T-cell (primary cell): ENCODE measurements around the gene ZNF398. TPM values are rescaled to one million over a fixed set of nuclear protein-coding genes. Genes with fewer than 3 reads are reported as not detected.
"Not testable (repeated sequence)": the region's sequence is repeated elsewhere in the genome, so short reads cannot be mapped to it uniquely, and the experiment has no call there.

Source experiments
- ATAC-seq, 4 experiments: fragments of 200-7000 bp in 3 of 4; fragments of 150-1000 bp in 1 of 4; cut with Tn5 transposase; replicated peaks in 1 of 4; 1 replicate in 3 of 4; 2 replicates in 1 of 4; pipeline ENCODE4 v1.10.0; 2021; ENCODE audit warnings: moderate library complexity in 3 of 4, mild to moderate bottlenecking in 2 of 4, moderate number of reproducible peaks in 1 of 4
- CTCF ChIA-PET, 2 donors: fragments of 300-600 bp; sonication (Branson Sonifier 250); formaldehyde crosslinking; loops; one replicate each; lab custom pipeline; 2022; ENCODE audit warnings: antibody characterized with exemption in 2 of 2; lab: Charles Lee
- POLR2A ChIA-PET, 2 donors: fragments of 300-600 bp; sonication (Branson Sonifier 250); formaldehyde crosslinking; loops; one replicate each; lab custom pipeline; 2022; ENCODE audit warnings: antibody characterized with exemption in 2 of 2; lab: Charles Lee
- DNase-seq, 35 experiments: peaks; one replicate each; pipeline versions ENCODE4 v3.0.0 to v3.0.0-alpha.2; 2013 to 2023
- H3K27ac ChIP-seq: one replicate; pipeline ENCODE4 v1.5.1; 2013; ENCODE audit warnings: low read length
- H3K27me3 ChIP-seq, 2 experiments: replicated peaks in 1 of 2; 1 replicate in 1 of 2; 2 replicates in 1 of 2; pipeline versions ENCODE4 v1.6.1 to v1.7.0; 2013; ENCODE audit warnings: low read length in 1 of 2, mixed read lengths in 1 of 2; ENCODE audit not compliant: control insufficient read depth in 2 of 2, insufficient read depth in 2 of 2; ENCODE audit errors: extremely low read depth in 1 of 2
- H3K36me3 ChIP-seq, 2 donors: 1 replicate in 1 of 2; 2 replicates in 1 of 2; pipeline versions ENCODE4 v1.6.1 to v1.7.0; 2013; ENCODE audit warnings: low read length in 1 of 2; ENCODE audit not compliant: control insufficient read depth in 2 of 2, insufficient read depth in 1 of 2; ENCODE audit errors: extremely low read depth in 1 of 2
- H3K4me1 ChIP-seq, 2 experiments: 1 replicate in 1 of 2; 2 replicates in 1 of 2; pipeline versions ENCODE4 v1.6.1 to v1.7.0; 2013; ENCODE audit warnings: low read length in 2 of 2, mixed read lengths in 1 of 2; ENCODE audit not compliant: insufficient read depth in 2 of 2, control insufficient read depth in 1 of 2; ENCODE audit errors: extremely low read depth in 1 of 2
- H3K4me3 ChIP-seq, 2 donors: 1 replicate in 1 of 2; 2 replicates in 1 of 2; pipeline versions ENCODE4 v1.5.1 to v1.7.0; 2013; ENCODE audit warnings: mild to moderate bottlenecking in 2 of 2, low read length in 1 of 2, moderate library complexity in 1 of 2; ENCODE audit not compliant: control insufficient read depth in 1 of 2; ENCODE audit errors: extremely low read depth in 1 of 2
- H3K9me3 ChIP-seq: 2 replicates; pipeline ENCODE4 v1.7.0; 2013
- H3K27ac Mint-ChIP-seq, 2 donors: one replicate each; pipeline ENCODE4 v1.8.0; 2020 to 2021; ENCODE audit warnings: mild to moderate bottlenecking in 2 of 2, mixed read lengths in 2 of 2
- H3K27me3 Mint-ChIP-seq, 2 donors: one replicate each; pipeline ENCODE4 v1.8.0; 2021 to 2022; ENCODE audit warnings: mixed read lengths in 2 of 2
- H3K36me3 Mint-ChIP-seq: one replicate; pipeline ENCODE4 v1.8.0; 2021; ENCODE audit warnings: mixed read lengths
- H3K4me1 Mint-ChIP-seq, 3 donors: one replicate each; pipeline ENCODE4 v1.8.0; 2020 to 2022; ENCODE audit warnings: mixed read lengths in 3 of 3, mild to moderate bottlenecking in 1 of 3
- H3K4me3 Mint-ChIP-seq, 3 donors: one replicate each; pipeline ENCODE4 v1.8.0; 2020 to 2022; ENCODE audit warnings: mild to moderate bottlenecking in 3 of 3, mixed read lengths in 3 of 3, moderate library complexity in 3 of 3
- H3K9me3 Mint-ChIP-seq, 3 donors: one replicate each; pipeline ENCODE4 v1.8.0; 2020 to 2022; ENCODE audit warnings: mixed read lengths in 3 of 3
- WGBS: methylation state at CpG from one replicate; pipeline ENCODE4 v1.1.5; 2013; ENCODE audit warnings: missing lambda C conversion rate; ENCODE audit not compliant: insufficient coverage; 5-methylcytosine and 5-hydroxymethylcytosine counted together
- total RNA-seq, 35 experiments: library from RNA in 6 of 35; stranded (reverse) in 6 of 35; fragments of 120-200 nt in 1 of 35; gene quantifications; one replicate each; pipeline versions ENCODE4 v1.2.1 to v1.2.4 and lab custom pipeline; 2013 to 2026

ZNF398 gene
- total RNA-seq, 5 donors from 2014 or later (not counting 1 experiment from before 2014, with no cell fraction given), result 15.1 to 31.0 (median 28.4) TPM

DNA sequence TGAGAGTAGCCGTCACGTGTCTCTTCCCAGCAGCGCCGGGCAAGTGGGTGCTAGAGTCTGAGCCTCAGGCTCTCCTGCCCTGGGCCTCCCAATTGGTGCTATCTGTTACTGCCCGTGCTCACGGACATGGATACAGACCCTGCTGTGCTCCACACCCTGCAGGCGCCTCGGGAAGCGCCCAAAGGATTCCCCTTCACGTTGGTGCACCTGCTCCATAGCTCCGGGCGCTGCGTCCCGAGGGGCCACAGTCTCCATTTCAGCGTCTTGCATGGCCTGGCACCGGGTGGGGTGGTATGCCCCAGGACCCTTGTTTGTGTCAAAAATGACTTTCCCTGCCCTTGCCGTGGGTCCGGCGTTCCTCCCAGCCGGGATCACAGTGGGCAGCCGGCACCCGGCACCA lies 78.4 kb downstream of the ZNF398 start:
- H3K27ac ChIP-seq, result no peak overlapping the region
- H3K4me1 ChIP-seq, result no peaks in the 10 kb centered on the region
- peaks cover 9 to 14% of the 10 kb centered on the region in 2 donors for H3K36me3 ChIP-seq
- H3K9me3 Mint-ChIP-seq, result no peaks in the 10 kb centered on the region
- H3K27me3 Mint-ChIP-seq, result no peaks in the 10 kb centered on the region
- DNase-seq (no peak), ATAC-seq (no peak)
- ChIA-PET POLR2A (no interaction called here), CTCF (no interaction called here)
- H3K9me3 ChIP-seq, result no peaks in the 10 kb centered on the region
- 97% methylated on average over 22 of the region's 22 CpGs for WGBS
- H3K4me1 Mint-ChIP-seq, result peaks cover 0 to 6% (median 0%) of the 10 kb centered on the region in 3 donors
- H3K27me3 ChIP-seq, result no peaks in the 10 kb centered on the region
- H3K4me3 Mint-ChIP-seq, result no peak overlapping the region
- peaks cover 24% of the 10 kb centered on the region for H3K36me3 Mint-ChIP-seq
- H3K27ac Mint-ChIP-seq, result no peak overlapping the region
- no peak overlapping the region for H3K4me3 ChIP-seq

DNA sequence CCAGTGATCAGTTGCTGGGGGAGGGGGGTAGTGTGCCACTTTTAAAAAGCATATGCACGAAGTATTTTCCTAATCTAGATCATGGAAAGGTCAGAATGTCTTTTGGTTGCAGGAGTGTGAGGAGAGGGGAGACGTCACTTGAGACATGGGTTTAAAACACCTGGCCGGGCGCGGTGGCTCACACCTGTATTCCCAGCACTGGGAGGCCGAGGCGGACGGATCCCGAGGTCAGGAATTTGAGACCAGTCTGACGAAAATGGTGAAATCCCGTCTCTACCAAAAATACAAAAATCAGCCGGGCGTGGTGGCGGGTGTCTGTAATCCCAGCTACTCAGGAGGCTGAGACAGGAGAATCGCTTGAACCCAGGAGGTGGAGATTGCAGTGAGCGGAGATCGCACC lies 79.1 kb downstream of the ZNF398 start:
- CTCF ChIA-PET, result not testable (repeated sequence)
- WGBS, result 93% methylated on average over 10 of the region's 17 CpGs

DNA sequence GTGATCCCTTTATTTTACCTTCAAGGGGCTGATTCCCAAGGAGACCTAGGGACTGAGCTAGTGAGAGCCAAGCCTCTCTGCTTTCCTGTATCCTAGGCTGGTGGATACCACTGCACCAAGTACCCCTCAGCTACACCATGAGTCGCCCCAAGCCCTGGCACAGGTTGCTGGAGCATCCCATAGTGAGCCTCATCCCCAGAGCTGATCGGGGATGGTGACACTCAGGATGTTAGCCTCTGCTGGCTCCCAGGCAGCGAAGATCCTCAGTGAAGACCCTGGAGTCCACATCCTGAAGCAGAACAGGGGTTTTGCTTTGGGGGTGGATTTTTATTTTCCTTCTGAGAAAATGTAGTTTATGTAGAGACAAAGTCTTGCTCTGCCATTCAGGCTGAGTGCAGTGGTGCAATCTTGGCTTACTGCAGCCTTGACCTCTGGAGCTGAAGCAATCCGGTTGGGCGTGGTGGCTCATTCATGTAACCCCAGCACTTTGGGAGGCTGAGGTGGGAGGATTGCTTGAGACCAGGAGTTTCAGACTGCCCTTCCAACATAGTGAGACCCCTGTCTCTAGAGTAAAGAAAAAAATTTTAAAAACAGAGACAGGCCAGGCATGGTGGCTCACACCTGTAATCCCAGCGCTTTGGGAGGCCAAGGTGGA lies 79.7 kb downstream of the ZNF398 start:
- ChIA-PET CTCF (no interaction called here), POLR2A (no interaction called here)
- ATAC-seq (no peak), DNase-seq (no peak)
- no peaks in the 10 kb centered on the region for H3K27me3 Mint-ChIP-seq
- peaks cover 0 to 6% (median 0%) of the 10 kb centered on the region in 3 donors for H3K4me1 Mint-ChIP-seq
- H3K27me3 ChIP-seq, result no peaks in the 10 kb centered on the region
- 100% methylated on average over 1 of the region's 6 CpGs for WGBS
- no peak overlapping the region for H3K4me3 Mint-ChIP-seq
- H3K36me3 ChIP-seq, result peaks cover 7 to 9% of the 10 kb centered on the region in 2 donors
- no peak overlapping the region for H3K4me3 ChIP-seq
- H3K27ac ChIP-seq, result no peak overlapping the region
- no peak overlapping the region for H3K27ac Mint-ChIP-seq
- no peaks in the 10 kb centered on the region for H3K9me3 Mint-ChIP-seq
- H3K4me1 ChIP-seq, result no peaks in the 10 kb centered on the region
- no peaks in the 10 kb centered on the region for H3K9me3 ChIP-seq
- H3K36me3 Mint-ChIP-seq, result peaks cover 15% of the 10 kb centered on the region

More for the DNA sequence above, 79.1 kb downstream of the ZNF398 start:
- H3K4me3 ChIP-seq, H3K9me3 ChIP-seq, H3K4me1 Mint-ChIP-seq, H3K9me3 Mint-ChIP-seq, DNase-seq, H3K27ac Mint-ChIP-seq, ATAC-seq, POLR2A ChIA-PET, H3K27me3 ChIP-seq, H3K4me1 ChIP-seq, H3K4me3 Mint-ChIP-seq, H3K27me3 Mint-ChIP-seq, H3K27ac ChIP-seq, H3K36me3 ChIP-seq: not testable (repeated sequence)
- H3K36me3 Mint-ChIP-seq, result peaks cover 20% of the 10 kb centered on the region

DNA sequence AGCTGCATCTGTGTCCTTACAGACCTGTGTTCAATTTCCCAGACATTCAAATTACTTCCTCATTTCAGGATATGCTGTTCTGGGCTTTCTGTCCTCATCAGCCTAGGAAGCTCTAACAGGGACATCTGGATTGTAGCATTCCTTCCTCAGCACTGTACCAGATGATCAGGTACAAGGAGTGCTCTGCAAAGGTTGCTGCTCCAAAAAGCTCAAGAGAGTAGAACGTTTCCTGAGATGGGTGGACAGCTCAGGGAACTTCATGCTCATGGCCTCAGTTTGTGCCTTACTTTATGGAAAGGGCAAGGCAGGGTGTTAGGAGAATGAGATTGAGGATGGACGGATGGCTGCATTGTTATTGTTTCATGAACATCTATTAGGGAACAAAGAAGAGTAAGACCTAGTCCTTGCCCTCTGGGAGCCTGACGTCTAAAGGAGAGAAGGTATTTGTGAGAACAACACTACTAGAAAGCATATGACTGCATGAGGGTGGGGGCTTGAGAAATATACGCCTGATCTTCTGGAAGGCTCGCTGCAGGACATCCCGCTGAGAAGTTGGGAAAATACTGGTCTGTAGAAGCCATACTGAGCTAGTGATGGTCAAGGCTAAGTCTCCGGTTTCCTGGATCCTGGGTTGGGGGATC lies 81.7 kb downstream of the ZNF398 start:
- Histone ChIP-seq H3K4me3 (no peak overlapping the region), H3K4me1 (no peaks in the 10 kb centered on the region), H3K27ac (no peak overlapping the region), H3K36me3 (peaks cover 5 to 9% of the 10 kb centered on the region in 2 donors), H3K27me3 (peaks cover 0 to 17% of the 10 kb centered on the region in 2 experiments), H3K9me3 (no peaks in the 10 kb centered on the region)
- Mint-ChIP-seq H3K27ac (no peak overlapping the region), H3K4me3 (no peak overlapping the region), H3K9me3 (no peaks in the 10 kb centered on the region), H3K27me3 (peaks cover 0 to 12% of the 10 kb centered on the region in 2 donors), H3K36me3 (peaks cover 12% of the 10 kb centered on the region), H3K4me1 (peaks cover 0 to 6% (median 0%) of the 10 kb centered on the region in 3 donors)
- 69% methylated on average over 6 of the region's 7 CpGs for WGBS
- POLR2A ChIA-PET, result no interaction called here
- ATAC-seq, result no peak
- DNase-seq, result no peak
- CTCF ChIA-PET, result interaction anchor here in 1 of 2 donors (0.6 kb wide), 1 partner anchor 660 kb away, joined by 3 read pairs; no protein-coding TSS in a partner anchor

DNA sequence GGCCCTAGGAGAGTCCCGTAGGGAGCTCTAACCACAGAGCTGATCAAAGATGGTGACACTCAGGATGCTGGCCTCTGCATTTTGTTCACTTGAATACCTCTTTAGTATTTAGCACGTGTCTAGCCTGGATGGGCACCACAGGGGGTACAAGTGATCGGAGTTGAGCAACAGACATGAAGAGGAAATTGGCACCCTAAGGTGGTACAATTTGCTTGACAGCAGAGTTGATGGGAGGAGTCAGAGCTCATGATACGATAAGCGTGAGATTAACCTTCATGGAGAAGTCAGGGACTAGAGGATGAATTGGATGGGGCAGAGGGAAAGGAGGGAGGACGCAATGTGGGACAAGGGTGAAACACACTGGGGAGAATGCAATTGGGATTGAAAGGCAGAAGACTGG lies 82.3 kb downstream of the ZNF398 start:
- H3K36me3 ChIP-seq, result peaks cover 5 to 9% of the 10 kb centered on the region in 2 donors
- H3K9me3 Mint-ChIP-seq, result no peaks in the 10 kb centered on the region
- H3K9me3 ChIP-seq, result no peaks in the 10 kb centered on the region
- DNase-seq (no peak), ATAC-seq (no peak)
- H3K4me1 Mint-ChIP-seq, result peaks cover 0 to 6% (median 0%) of the 10 kb centered on the region in 3 donors
- no peak overlapping the region for H3K27ac Mint-ChIP-seq
- POLR2A ChIA-PET, result no interaction called here
- H3K27me3 ChIP-seq, result peaks cover 0 to 19% of the 10 kb centered on the region in 2 experiments
- H3K4me3 Mint-ChIP-seq, result no peak overlapping the region
- no peak overlapping the region for H3K4me3 ChIP-seq
- no peaks in the 10 kb centered on the region for H3K4me1 ChIP-seq
- peaks cover 12% of the 10 kb centered on the region for H3K36me3 Mint-ChIP-seq
- CTCF ChIA-PET, result interaction anchor here in 1 of 2 donors (0.6 kb wide), 1 partner anchor 660 kb away, joined by 3 read pairs; no protein-coding TSS in a partner anchor
- no peak overlapping the region for H3K27ac ChIP-seq
- H3K27me3 Mint-ChIP-seq, result peaks cover 0 to 15% of the 10 kb centered on the region in 2 donors
- WGBS, result 87% methylated on average over 4 of the region's 6 CpGs

DNA sequence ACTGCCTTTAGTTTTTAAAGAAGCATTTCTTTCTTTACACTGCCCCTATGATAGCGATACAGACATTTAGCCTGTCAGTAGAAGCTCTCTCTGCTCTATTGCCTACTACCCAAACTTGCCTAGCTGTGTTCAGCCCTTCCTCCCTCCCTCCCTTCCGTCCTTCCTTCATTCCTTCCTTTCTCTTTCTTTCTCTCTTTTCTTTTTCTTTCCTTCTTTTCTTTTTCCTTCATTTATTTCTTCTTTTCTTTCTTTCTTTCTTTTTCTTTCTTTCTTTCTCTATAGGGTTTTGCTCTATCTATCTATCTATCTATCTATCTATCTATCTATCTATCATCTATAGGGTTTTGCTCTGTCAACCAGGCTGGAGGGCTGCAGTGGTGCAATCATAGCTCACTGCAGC lies 85.1 kb downstream of the ZNF398 start:
- POLR2A ChIA-PET, result no interaction called here

More for the DNA sequence above, 85.1 kb downstream of the ZNF398 start:
- no peak overlapping the region for H3K27ac Mint-ChIP-seq
- 87% methylated on average over 2 of the region's 2 CpGs for WGBS
- H3K4me1 ChIP-seq, result no peaks in the 10 kb centered on the region
- CTCF ChIA-PET, result interaction anchor here in 1 of 2 donors (0.5 kb wide), 1 partner anchor 97 kb away, joined by 3 read pairs; no protein-coding TSS in a partner anchor
- peaks cover 0 to 28% of the 10 kb centered on the region in 2 experiments for H3K27me3 ChIP-seq
- no peaks in the 10 kb centered on the region for H3K36me3 ChIP-seq
- no peak overlapping the region for H3K4me3 Mint-ChIP-seq
- ATAC-seq (no peak), DNase-seq (no peak)
- H3K9me3 ChIP-seq, result no peaks in the 10 kb centered on the region
- H3K4me1 Mint-ChIP-seq, result peaks cover 0 to 6% (median 0%) of the 10 kb centered on the region in 3 donors
- H3K36me3 Mint-ChIP-seq, result no peaks in the 10 kb centered on the region
- H3K4me3 ChIP-seq, result no peak overlapping the region
- no peaks in the 10 kb centered on the region for H3K9me3 Mint-ChIP-seq
- no peak overlapping the region for H3K27ac ChIP-seq
- H3K27me3 Mint-ChIP-seq, result peaks cover 5 to 21% of the 10 kb centered on the region in 2 donors
